HG02870 (cell line): Measurements from ENCODE around the gene CELSR1.

Experiments used
- ATAC-seq: cut with Tn5 transposase; IDR thresholded peaks from one replicate; pipeline ENCODE4 v1.9.1; 2021; ENCODE audit warnings: mild to moderate bottlenecking, moderate library complexity; ENCODE audit not compliant: unreplicated experiment

CELSR1 gene

GRCh38 chr22:46535876-46536536 is 1.4 kb downstream of the CELSR1 start:
- no peak for ATAC-seq

GRCh38 chr22:46534901-46535630 is 2.4 kb downstream of the CELSR1 start:
- ATAC-seq = no peak

- no peak for ATAC-seq
These were observed 3.1 kb downstream of the CELSR1 start for GRCh38 chr22:46534177-46534776.

- no peak for ATAC-seq
These were observed 4.2 kb downstream of the CELSR1 start for GRCh38 chr22:46533070-46533833.

GRCh38 chr22:46532416-46532815 is 5.0 kb downstream of the CELSR1 start:
- no peak for ATAC-seq

- ATAC-seq = no peak
These were observed 5.7 kb downstream of the CELSR1 start for GRCh38 chr22:46531581-46532175.

- no peak for ATAC-seq
These were observed 9.3 kb downstream of the CELSR1 start for GRCh38 chr22:46528121-46528610.

GRCh38 chr22:46526244-46526839 is 11.1 kb downstream of the CELSR1 start:
- ATAC-seq = no peak

GRCh38 chr22:46525389-46526243 is 11.8 kb downstream of the CELSR1 start:
- no peak for ATAC-seq

- no peak for ATAC-seq
These were observed 13.1 kb downstream of the CELSR1 start for GRCh38 chr22:46524203-46524740.

- no peak for ATAC-seq
These were observed 14.6 kb downstream of the CELSR1 start for GRCh38 chr22:46522797-46523196.

GRCh38 chr22:46521994-46522393 is 15.4 kb downstream of the CELSR1 start:
- no peak for ATAC-seq

- no peak for ATAC-seq
These were observed 16.5 kb downstream of the CELSR1 start for GRCh38 chr22:46520880-46521279.

GRCh38 chr22:46519377-46519776 is 18.0 kb downstream of the CELSR1 start:
- no peak for ATAC-seq

- ATAC-seq = no peak
These were observed 18.7 kb downstream of the CELSR1 start for GRCh38 chr22:46518542-46519325.

GRCh38 chr22:46518038-46518437 is 19.4 kb downstream of the CELSR1 start:
- ATAC-seq = no peak

- no peak for ATAC-seq
These were observed 20.1 kb downstream of the CELSR1 start for GRCh38 chr22:46517255-46517761.

- no peak for ATAC-seq
These were observed 20.8 kb downstream of the CELSR1 start for GRCh38 chr22:46516638-46517037.
